OCI-LY7 (cell line): ENCODE results near the gene ING4.

Source experiments
- CTCF ChIP-seq: fragments of 200-600 bp; sonication (generic); conservative IDR thresholded peaks from 2 replicates; pipeline ENCODE4 v1.5.1; 2014; ENCODE audit warnings: mild to moderate bottlenecking, antibody characterized with exemption, low read length, moderate library complexity, mixed read lengths
- EZH2phosphoT487 ChIP-seq: fragments of 200-600 bp; sonication (generic); IDR thresholded peaks from 2 replicates; pipeline ENCODE4 v1.6.1; 2018; ENCODE audit warnings: low read depth, borderline replicate concordance, mild to moderate bottlenecking, mixed run types, antibody characterized with exemption, low read length, moderate library complexity, mixed read lengths

- TF ChIP-seq CTCF (no peak), EZH2phosphoT487 (no peak)
Observed at GRCh38 chr12:6612247-6612646, 50.7 kb downstream of the ING4 start.
